HepG2 (cell line): ENCODE data around the gene CDH11. TPM values are rescaled to one million over a fixed set of nuclear protein-coding genes. Genes with fewer than 3 reads are reported as not detected.

Experiments
- NFYB ChIP-seq: sonication (generic); formaldehyde crosslinking; IDR thresholded peaks from 2 replicates; pipeline ENCODE4 v1.4.0; 2020; ENCODE audit warnings: missing genetic modification reagents
- PBX3 ChIP-seq: sonication (generic); formaldehyde crosslinking; IDR thresholded peaks from 2 replicates; pipeline ENCODE4 v1.8.1; 2023; ENCODE audit warnings: missing genetic modification reagents, inconsistent platforms, borderline replicate concordance
- ZBTB1 ChIP-seq: sonication (generic); formaldehyde crosslinking; IDR thresholded peaks from 2 replicates; pipeline ENCODE4 v1.4.0; 2020; ENCODE audit warnings: missing genetic modification reagents, borderline replicate concordance
- polyA plus RNA-seq, 8 experiments: library from polyadenylated mRNA; depleted of rRNA in 3 of 8; stranded (reverse) in 7 of 8; unstranded in 1 of 8; fragments of >200 nt; fragmentation: Illumina TruSeq in 4 of 8; extraction: Trizol in 4 of 8; gene quantifications; 2 replicates each; pipeline versions ENCODE4 v1.2.1 to v1.2.3, GENCODE V29; 2011 to 2016; ENCODE audit warnings: low read depth in 4 of 8, missing spikeins in 1 of 8, mixed read lengths in 1 of 8; ENCODE audit not compliant: insufficient read depth in 1 of 8
- total RNA-seq, 5 experiments: library from RNA; depleted of rRNA; stranded (reverse); fragments of >200 nt; fragmentation: Illumina TruSeq; extraction: Trizol; gene quantifications; 2 replicates each; pipeline ENCODE4 v1.2.3, GENCODE V29; 2016; ENCODE audit warnings: low read depth in 1 of 5
- TF ChIP-seq, protein P1 (sequence below): sonication (generic); formaldehyde crosslinking; IDR thresholded peaks from 2 replicates; pipeline ENCODE4 v1.9.0; 2021; ENCODE audit warnings: missing genetic modification reagents, borderline replicate concordance
- TF ChIP-seq, protein P2 (sequence below): sonication (generic); formaldehyde crosslinking; IDR thresholded peaks from 2 replicates; pipeline ENCODE4 v1.4.0; 2020; ENCODE audit warnings: missing genetic modification reagents
- TF ChIP-seq, protein P3 (sequence below): conservative IDR thresholded peaks from 2 replicates; pipeline ENCODE4 v1.6.1; 2018; ENCODE audit warnings: missing genetic modification reagents

The CDH11 gene
- total and polyA plus RNA-seq, 2 of the 13 experiments (the other 11 are each of a cell fraction or from before 2014, with no cell fraction given) = not detected

DNA sequence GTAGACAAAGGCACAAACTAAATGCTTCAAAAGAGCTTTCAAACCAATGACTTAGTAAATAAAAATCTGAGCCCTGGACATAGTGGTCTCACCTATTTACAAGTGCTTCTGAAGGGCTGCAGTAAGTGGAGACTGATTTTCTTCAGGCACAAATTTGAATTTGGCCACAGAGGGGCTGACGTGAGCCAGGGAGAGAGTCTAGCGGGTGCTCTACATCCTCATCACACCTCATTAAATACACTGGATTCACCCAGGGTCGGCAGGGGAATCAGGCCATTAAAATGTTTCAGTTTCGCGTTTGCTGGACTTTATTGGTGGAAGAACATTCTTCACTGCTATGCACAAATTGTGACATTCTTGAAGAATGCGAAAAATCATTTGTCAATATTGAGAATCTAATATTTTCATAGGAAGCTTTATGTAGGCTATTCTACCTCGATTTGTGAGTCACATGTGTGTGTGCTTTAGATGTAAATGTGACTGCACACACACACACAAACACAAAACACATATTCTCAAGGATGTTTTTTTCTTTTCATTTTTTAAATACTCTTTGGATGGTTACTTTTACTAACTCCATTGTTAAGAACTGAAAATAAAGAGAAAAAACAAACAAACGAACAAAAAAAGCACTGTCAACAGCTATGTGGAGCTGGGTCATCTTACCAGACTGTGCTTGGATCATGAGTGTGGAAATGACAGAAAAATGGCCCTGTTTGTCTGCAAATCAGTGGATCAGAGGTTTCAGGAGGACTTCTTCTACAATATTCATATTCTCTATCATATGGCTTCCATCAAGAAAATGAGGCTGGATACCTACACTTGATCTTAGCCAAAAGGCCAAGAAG lies 58.9 kb downstream of the CDH11 start (continued):
- TF ChIP-seq, protein P1, sequence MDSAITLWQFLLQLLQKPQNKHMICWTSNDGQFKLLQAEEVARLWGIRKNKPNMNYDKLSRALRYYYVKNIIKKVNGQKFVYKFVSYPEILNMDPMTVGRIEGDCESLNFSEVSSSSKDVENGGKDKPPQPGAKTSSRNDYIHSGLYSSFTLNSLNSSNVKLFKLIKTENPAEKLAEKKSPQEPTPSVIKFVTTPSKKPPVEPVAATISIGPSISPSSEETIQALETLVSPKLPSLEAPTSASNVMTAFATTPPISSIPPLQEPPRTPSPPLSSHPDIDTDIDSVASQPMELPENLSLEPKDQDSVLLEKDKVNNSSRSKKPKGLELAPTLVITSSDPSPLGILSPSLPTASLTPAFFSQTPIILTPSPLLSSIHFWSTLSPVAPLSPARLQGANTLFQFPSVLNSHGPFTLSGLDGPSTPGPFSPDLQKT (CRISPR knock-in tag) = no peak
- TF ChIP-seq NFYB (CRISPR knock-in tag) (no peak), ZBTB1 (CRISPR knock-in tag) (no peak), PBX3 (CRISPR knock-in tag) (no peak)
- TF ChIP-seq, protein P2, sequence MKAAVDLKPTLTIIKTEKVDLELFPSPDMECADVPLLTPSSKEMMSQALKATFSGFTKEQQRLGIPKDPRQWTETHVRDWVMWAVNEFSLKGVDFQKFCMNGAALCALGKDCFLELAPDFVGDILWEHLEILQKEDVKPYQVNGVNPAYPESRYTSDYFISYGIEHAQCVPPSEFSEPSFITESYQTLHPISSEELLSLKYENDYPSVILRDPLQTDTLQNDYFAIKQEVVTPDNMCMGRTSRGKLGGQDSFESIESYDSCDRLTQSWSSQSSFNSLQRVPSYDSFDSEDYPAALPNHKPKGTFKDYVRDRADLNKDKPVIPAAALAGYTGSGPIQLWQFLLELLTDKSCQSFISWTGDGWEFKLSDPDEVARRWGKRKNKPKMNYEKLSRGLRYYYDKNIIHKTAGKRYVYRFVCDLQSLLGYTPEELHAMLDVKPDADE (CRISPR knock-in tag) = no peak
- TF ChIP-seq, protein P3, sequence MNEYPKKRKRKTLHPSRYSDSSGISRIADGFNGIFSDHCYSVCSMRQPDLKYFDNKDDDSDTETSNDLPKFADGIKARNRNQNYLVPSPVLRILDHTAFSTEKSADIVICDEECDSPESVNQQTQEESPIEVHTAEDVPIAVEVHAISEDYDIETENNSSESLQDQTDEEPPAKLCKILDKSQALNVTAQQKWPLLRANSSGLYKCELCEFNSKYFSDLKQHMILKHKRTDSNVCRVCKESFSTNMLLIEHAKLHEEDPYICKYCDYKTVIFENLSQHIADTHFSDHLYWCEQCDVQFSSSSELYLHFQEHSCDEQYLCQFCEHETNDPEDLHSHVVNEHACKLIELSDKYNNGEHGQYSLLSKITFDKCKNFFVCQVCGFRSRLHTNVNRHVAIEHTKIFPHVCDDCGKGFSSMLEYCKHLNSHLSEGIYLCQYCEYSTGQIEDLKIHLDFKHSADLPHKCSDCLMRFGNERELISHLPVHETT (CRISPR knock-in tag) = no peak
